Right lobe of liver (tissue), 6 donors: Measurements from ENCODE around the gene UQCRQ. TPM values are rescaled to one million over a fixed set of nuclear protein-coding genes. Genes with fewer than 3 reads are reported as not detected.

Experiments used
- ATAC-seq, 4 donors: fragments of 200-7000 bp; cut with Tn5 transposase; one replicate each; pipeline ENCODE4 v1.9.1; 2020; ENCODE audit warnings: mild to moderate bottlenecking in 4 of 4, moderate library complexity in 4 of 4
- DNase-seq, 3 donors: peaks; one replicate each; pipeline ENCODE4 v3.0.0-alpha.2; 2020
- H3K27ac ChIP-seq, 3 donors: fragments of 200-600 bp; one replicate each; pipeline ENCODE4 v1.8.0; 2022
- H3K27me3 ChIP-seq, 2 donors: fragments of 200-600 bp; one replicate each; pipeline ENCODE4 v1.8.0; 2022
- H3K36me3 ChIP-seq, 4 donors: fragments of 200-600 bp; sonication (generic) in 1 of 4; one replicate each; pipeline versions ENCODE4 v1.5.1 to v1.8.0; 2017 to 2022; ENCODE audit warnings: control low read depth in 1 of 4
- H3K4me1 ChIP-seq, 4 donors: fragments of 200-600 bp; sonication (generic) in 1 of 4; one replicate each; pipeline versions ENCODE4 v1.5.1 to v1.8.0; 2017 to 2022; ENCODE audit warnings: control low read depth in 1 of 4
- H3K4me3 ChIP-seq, 3 donors: fragments of 200-600 bp; one replicate each; pipeline ENCODE4 v1.8.0; 2022
- H3K9me3 ChIP-seq, 4 donors: fragments of 200-600 bp; sonication (generic) in 1 of 4; one replicate each; pipeline versions ENCODE4 v1.5.1 to v1.8.0; 2017 to 2022; ENCODE audit warnings: control low read depth in 1 of 4
- POLR2A ChIP-seq: fragments of 450-650 bp; IDR thresholded peaks from one replicate; pipeline ENCODE4 v1.6.1; 2017; ENCODE audit warnings: antibody characterized with exemption, mild to moderate bottlenecking
- WGBS: methylation state at CpG from one replicate; pipeline ENCODE4 v1.1.6; 2018; ENCODE audit warnings: low coverage, low lambda C conversion rate; ENCODE audit not compliant: insufficient coverage; ENCODE audit errors: missing lambda C conversion rate; 5-methylcytosine and 5-hydroxymethylcytosine counted together
- intact Hi-C, 2 donors: fragments of 100-400 bp; cut with DNase I; formaldehyde crosslinking; loops; one replicate each; pipeline versions ENCODE4 v1.11.2 to v1.14.1; 2022
- total RNA-seq, 6 experiments: library from RNA; depleted of rRNA in 2 of 6; stranded (reverse); fragments of >200 nt in 2 of 6; fragmentation: NEBNext Ultra II Directional in 3 of 6; extraction: Animal tissue kit (Norgen Biotek cat#: 25700) in 3 of 6; gene quantifications; one replicate each; pipeline versions ENCODE4 v1.1.0 to v1.2.4, GENCODE V29; 2016 to 2023
- TF ChIP-seq, protein P1 (sequence below), 4 donors: fragments of 200-600 bp in 3 of 4; fragments of 450-650 bp in 1 of 4; IDR thresholded peaks; one replicate each; pipeline versions ENCODE4 v1.5.1 to v1.8.0; 2016 to 2022; ENCODE audit warnings: antibody characterized with exemption in 4 of 4, mild to moderate bottlenecking in 2 of 4
- donor health status: DM: no; HTN: yes; CAD: no.
- donor health status: DM: no; HTN: no; CAD: no.
- donor health status: DM: no; HTN: no; CAD: no.
- donor health status: DM: no; HTN: yes; CAD: no.
- donor health status: DM: no; HTN: yes; CAD: no.

Gene UQCRQ
- total RNA-seq, 6 experiments from 2014 or later, result 488 to 702 (median 628) TPM

DNA sequence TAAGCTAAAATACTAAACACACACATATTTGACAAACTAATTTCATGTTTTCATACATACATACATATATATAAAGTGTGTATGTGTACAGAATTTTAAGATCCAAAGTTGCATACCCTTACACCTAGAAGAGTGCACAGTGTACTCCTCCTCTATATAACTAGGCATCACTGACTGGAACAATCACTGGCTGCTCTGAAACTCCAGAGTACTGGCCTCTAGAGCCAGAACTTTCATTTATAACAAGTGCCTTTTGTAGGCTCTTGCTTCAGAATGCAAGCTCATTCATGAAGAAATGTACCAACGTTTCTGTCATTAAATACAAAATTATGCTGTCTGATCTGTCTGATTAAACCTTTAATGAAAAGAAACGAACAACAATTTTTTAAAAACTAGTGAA lies 11.0 kb downstream of the UQCRQ start:
- ATAC-seq, result no peak
- intact Hi-C loops, result no loop called here
- Histone ChIP-seq H3K4me3 (no peak overlapping the region), H3K9me3 (no peaks in the 10 kb centered on the region), H3K4me1 (peaks cover 0 to 11% (median 4%) of the 10 kb centered on the region in 4 donors), H3K27me3 (no peaks in the 10 kb centered on the region), H3K27ac (peak overlapping the region in 1 of 3 donors; percentile 96), H3K36me3 (peaks cover 0 to 68% (median 30%) of the 10 kb centered on the region in 4 donors)
- DNase-seq, result no peak
- TF ChIP-seq, protein P1, sequence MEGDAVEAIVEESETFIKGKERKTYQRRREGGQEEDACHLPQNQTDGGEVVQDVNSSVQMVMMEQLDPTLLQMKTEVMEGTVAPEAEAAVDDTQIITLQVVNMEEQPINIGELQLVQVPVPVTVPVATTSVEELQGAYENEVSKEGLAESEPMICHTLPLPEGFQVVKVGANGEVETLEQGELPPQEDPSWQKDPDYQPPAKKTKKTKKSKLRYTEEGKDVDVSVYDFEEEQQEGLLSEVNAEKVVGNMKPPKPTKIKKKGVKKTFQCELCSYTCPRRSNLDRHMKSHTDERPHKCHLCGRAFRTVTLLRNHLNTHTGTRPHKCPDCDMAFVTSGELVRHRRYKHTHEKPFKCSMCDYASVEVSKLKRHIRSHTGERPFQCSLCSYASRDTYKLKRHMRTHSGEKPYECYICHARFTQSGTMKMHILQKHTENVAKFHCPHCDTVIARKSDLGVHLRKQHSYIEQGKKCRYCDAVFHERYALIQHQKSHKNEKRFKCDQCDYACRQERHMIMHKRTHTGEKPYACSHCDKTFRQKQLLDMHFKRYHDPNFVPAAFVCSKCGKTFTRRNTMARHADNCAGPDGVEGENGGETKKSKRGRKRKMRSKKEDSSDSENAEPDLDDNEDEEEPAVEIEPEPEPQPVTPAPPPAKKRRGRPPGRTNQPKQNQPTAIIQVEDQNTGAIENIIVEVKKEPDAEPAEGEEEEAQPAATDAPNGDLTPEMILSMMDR (IDR thresholded peaks at IDR 0.05), result no peak
- no peak for TF ChIP-seq POLR2A
- 47% methylated on average over 2 of the region's 2 CpGs for WGBS

DNA sequence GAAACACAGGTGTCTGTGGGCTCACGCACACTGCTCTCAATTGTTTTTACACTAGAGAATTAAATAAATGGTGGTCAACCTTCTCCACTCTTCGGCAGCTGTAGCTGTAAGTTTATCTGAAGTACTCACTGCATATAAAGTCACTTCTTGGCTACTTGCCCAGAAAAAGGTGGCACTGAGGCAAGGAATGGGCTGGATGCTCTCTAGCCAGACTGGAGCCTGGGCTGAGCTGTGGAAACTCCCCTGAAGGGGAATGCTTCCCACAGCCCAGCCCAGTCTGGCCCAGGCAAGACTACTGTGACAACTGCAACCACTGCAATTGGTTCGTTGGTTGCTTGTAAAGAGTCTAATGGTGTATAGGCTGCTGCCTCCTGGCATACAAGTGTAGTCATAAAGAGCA lies 11.5 kb downstream of the UQCRQ start:
- Histone ChIP-seq H3K27ac (peak overlapping the region in 1 of 3 donors; percentile 96), H3K36me3 (peaks cover 0 to 68% (median 31%) of the 10 kb centered on the region in 4 donors), H3K27me3 (no peaks in the 10 kb centered on the region), H3K9me3 (no peaks in the 10 kb centered on the region), H3K4me3 (no peak overlapping the region), H3K4me1 (peaks cover 0 to 6% (median 1%) of the 10 kb centered on the region in 4 donors)
- intact Hi-C loops, result no loop called here
- DNase-seq (peak in 2 of 3 donors; percentile 44 to 57), ATAC-seq (peak; percentile 13 to 40 (median 22))
- 25% methylated on average over 3 of the region's 3 CpGs for WGBS
- TF ChIP-seq, protein P1 (IDR thresholded peaks at IDR 0.05), result no peak
- no peak for TF ChIP-seq POLR2A

DNA sequence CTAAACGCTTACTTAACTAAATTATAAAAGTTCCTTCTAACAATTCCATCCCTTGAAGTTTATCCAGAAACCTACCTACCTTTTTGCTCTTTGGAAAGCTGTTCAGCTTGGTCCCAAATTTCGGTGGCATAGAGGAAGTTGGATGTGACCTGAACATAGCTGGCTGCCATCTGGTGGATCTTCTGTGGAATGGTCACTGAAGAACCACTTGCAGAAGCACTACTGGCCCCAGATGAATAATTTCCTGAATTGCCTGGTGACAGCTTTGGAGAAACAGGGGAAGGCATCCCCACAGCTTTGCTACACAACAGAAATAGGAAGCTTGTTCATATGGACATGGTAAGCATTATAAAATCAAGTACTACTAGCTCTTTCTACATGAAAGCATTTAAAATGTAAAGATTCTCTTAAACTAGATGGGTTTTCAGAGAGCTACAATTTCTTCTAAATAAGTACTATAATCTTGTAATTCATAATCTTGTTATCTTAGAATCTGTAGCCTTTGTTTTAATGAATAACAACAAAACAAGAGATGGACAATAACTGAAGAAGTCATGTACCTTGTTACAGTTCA lies 16.9 kb downstream of the UQCRQ start:
- no peaks in the 10 kb centered on the region for H3K4me1 ChIP-seq
- 9% methylated on average over 2 of the region's 2 CpGs for WGBS
- no peak overlapping the region for H3K27ac ChIP-seq
- DNase-seq, result peak in 1 of 3 donors; percentile 58
- H3K36me3 ChIP-seq, result peaks cover 8 to 91% (median 46%) of the 10 kb centered on the region in 4 donors
- intact Hi-C loops, result loop anchor here in 1 of 2 donors (10.0 kb wide), 1 partner anchor 59 kb away; no protein-coding TSS in a partner anchor
- no peak for TF ChIP-seq POLR2A
- TF ChIP-seq, protein P1 (IDR thresholded peaks at IDR 0.05), result peak; percentile 50 to 75 (median 58)
- no peaks in the 10 kb centered on the region for H3K27me3 ChIP-seq
- peak; percentile 77 to 87 (median 86) for ATAC-seq
- no peak overlapping the region for H3K4me3 ChIP-seq
- no peaks in the 10 kb centered on the region for H3K9me3 ChIP-seq

DNA sequence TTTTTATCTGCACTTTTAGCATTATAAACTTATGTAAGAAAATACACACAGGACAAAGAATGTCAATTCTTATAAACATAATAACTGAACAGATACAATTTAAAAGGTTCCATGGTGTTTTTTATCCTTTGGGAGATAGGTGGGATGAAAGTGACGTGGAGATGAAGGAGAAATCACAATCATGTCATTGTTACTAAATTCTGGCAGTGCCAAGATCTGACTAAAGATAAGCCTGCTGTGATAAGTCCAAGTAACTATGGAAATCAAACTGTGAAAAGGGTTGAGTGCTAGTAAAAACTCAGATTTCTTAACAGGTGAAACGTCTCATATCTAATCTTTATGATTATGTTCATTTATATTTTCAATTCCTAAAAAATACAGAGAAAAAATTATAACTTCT lies 18.1 kb downstream of the UQCRQ start:
- ATAC-seq, result no peak
- TF ChIP-seq, protein P1 (IDR thresholded peaks at IDR 0.05), result no peak
- no peak for TF ChIP-seq POLR2A
- no peak overlapping the region for H3K27ac ChIP-seq
- no peaks in the 10 kb centered on the region for H3K9me3 ChIP-seq
- DNase-seq, result no peak
- 43% methylated on average over 2 of the region's 2 CpGs for WGBS
- H3K36me3 ChIP-seq, result peaks cover 8 to 94% (median 48%) of the 10 kb centered on the region in 4 donors
- no peak overlapping the region for H3K4me3 ChIP-seq
- intact Hi-C loops, result loop anchor here in 1 of 2 donors (10.0 kb wide), 1 partner anchor 60 kb away; no protein-coding TSS in a partner anchor
- no peaks in the 10 kb centered on the region for H3K4me1 ChIP-seq
- no peaks in the 10 kb centered on the region for H3K27me3 ChIP-seq
